Medulla oblongata (tissue), 1 donor: Measurements from ENCODE around the gene CCN2.
A peak's percentile ranks its signal among the peaks of the same experiment; 100 is the strongest.
"Not testable (repeated sequence)": the region's sequence is repeated elsewhere in the genome, so short reads cannot be mapped to it uniquely, and the experiment has no call there.

Source experiments
- DNase-seq: peaks from one replicate; pipeline ENCODE4 v3.0.0-alpha.2; 2015; ENCODE audit errors: extremely low spot score

Gene CCN2

GRCh38 chr6:131909408-131910218 is 41.6 kb downstream of the CCN2 start:
- peak; percentile 92 for DNase-seq

GRCh38 chr6:131908787-131909186 is 42.4 kb downstream of the CCN2 start:
- DNase-seq, result not testable (repeated sequence)

- DNase-seq, result not testable (repeated sequence)
Observed at GRCh38 chr6:131903734-131904133, 47.4 kb downstream of the CCN2 start.

DNA sequence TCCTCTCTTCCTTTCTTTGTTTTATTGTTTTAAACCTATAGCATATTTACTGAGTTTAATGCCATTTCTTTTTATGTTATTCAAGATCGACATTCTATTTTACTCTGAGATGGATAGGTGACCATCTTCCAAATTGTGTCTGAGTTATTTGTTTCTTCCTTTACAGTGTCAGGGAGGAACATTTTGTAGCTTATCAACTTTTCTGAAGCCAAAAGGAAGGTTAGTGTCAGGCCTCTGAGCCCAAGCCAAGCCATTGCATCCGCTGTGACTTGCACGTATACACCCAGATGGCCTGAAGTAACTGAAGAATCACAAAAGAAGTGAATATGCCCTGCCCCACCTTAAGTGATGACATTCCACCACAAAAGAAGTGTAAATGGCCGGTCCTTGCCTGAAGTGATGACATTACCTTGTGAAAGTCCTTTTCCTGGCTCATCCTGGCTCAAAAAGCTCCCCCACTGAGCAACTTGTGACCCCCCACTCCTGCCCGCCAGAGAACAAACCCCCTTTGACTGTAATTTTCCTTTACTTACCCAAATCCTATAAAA is 49.8 kb downstream of the CCN2 start:
- not testable (repeated sequence) for DNase-seq

- DNase-seq, result no peak
Observed at GRCh38 chr6:131900231-131900630, 50.9 kb downstream of the CCN2 start.

- no peak for DNase-seq
Observed at GRCh38 chr6:131898718-131899117, 52.5 kb downstream of the CCN2 start.
